ELF-1 (cell line): Measurements from ENCODE around the gene DUSP8.
"Not testable (repeated sequence)": the region's sequence is repeated elsewhere in the genome, so short reads cannot be mapped to it uniquely, and the experiment has no call there.

Source experiments
- DNase-seq: peaks from one replicate; pipeline ENCODE4 v3.0.0-alpha.2; 2016; ENCODE audit warnings: low read depth, low spot score

The DUSP8 gene, protein sequence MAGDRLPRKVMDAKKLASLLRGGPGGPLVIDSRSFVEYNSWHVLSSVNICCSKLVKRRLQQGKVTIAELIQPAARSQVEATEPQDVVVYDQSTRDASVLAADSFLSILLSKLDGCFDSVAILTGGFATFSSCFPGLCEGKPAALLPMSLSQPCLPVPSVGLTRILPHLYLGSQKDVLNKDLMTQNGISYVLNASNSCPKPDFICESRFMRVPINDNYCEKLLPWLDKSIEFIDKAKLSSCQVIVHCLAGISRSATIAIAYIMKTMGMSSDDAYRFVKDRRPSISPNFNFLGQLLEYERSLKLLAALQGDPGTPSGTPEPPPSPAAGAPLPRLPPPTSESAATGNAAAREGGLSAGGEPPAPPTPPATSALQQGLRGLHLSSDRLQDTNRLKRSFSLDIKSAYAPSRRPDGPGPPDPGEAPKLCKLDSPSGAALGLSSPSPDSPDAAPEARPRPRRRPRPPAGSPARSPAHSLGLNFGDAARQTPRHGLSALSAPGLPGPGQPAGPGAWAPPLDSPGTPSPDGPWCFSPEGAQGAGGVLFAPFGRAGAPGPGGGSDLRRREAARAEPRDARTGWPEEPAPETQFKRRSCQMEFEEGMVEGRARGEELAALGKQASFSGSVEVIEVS

GRCh38 chr11:1572197-1573076, at the start of gene DUSP8:
DUSP8 (minus strand) TSS chr11:1572271; CDS start chr11:1565826, 6,445 bp downstream.
- peak; percentile 69 for DNase-seq

GRCh38 chr11:1619449-1619848, 47.4 kb upstream of the DUSP8 start:
- no peak for DNase-seq

- DNase-seq, result no peak
Measured at GRCh38 chr11:1618231-1618630, 46.2 kb upstream of the DUSP8 start.

GRCh38 chr11:1608363-1608762, 36.3 kb upstream of the DUSP8 start, which contains the start of gene KRTAP5-3:
KRTAP5-3 (minus strand) TSS chr11:1608463; CDS start chr11:1608385, 78 bp downstream.
- DNase-seq, result no peak

DNA sequence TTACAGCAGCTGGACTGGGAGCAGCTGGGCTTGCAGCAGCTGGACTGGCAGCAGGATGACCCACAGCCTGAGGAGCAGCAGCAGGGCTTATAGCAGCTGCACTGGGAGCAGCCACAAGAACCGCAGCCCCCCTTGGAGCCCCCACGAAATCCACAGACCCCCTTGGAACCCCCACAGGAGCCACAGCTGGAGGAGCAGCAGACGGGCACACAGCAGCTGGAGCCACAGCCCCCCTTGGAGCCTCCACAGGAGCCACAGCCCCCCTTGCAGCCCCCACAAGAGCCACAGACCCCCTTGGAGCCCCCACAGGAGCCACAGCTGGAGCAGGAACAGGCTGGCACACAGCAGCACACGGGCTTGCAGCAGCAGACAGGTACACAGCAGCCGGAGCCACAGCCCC, 35.8 kb upstream of the DUSP8 start:
- DNase-seq, result not testable (repeated sequence)

GRCh38 chr11:1607156-1607845, 35.2 kb upstream of the DUSP8 start:
- peak; percentile 48 for DNase-seq

DNA sequence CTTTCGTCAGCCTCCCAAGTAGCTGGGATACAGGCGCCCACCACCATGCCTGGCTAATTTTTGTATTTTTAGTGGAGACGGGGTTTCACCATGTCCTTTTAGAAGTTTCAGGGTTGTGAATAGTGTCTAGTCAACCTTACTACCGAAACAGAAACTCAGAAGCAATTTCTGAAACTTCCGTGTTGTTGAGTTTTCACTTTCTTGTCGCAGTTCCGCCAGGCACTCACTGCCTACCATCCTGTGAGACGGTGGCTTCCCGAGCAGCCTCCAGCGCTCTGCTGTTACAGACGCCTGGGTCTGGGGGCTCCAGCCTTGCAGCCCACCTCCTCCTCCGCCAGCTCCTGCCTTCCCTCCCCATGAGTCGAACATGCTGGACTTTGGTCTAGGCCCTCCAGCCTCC, 33.9 kb upstream of the DUSP8 start:
- not testable (repeated sequence) for DNase-seq

DNA sequence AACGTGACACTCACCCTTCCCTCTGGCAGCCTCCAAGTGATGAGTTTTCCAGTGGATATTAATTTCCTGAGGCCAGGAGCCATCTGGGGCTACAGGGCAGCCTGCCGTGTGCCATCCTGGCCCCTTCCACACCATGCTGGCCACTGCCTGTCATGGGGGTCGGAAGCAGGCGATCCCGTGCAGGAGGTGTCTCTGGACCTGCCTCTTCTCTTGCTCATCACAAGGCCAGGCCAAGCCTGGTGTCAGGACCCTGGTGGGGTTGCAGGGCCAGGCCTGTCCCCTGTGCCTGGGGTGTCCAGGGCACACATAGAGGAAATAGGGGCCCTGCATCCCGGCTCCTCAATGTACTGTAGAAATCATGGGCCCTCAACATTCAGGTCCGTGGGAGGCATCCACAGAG, 32.6 kb upstream of the DUSP8 start:
- DNase-seq, result no peak

DNA sequence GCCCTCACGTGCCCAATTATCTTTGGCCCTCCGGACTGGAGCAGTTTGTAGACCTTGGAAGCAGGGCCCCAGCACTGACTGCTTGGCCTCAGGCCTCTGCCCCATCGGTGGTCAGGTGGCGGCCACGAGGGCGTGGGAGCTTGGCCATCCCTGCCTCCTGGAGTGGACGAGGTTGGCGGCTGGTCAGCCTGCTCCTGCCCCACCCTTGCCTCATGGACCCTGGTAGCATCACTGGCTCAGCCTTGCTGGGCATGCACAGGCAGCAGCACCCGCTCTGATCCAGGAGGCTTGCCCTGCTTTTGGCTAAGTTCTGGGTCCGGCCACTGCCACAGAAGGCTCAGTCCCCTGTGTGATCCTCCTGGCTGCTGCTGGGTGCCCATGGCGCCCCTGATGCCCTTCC, 32.1 kb upstream of the DUSP8 start:
- no peak for DNase-seq

- DNase-seq, result no peak
Measured at GRCh38 chr11:1603629-1604028, 31.6 kb upstream of the DUSP8 start.

DNA sequence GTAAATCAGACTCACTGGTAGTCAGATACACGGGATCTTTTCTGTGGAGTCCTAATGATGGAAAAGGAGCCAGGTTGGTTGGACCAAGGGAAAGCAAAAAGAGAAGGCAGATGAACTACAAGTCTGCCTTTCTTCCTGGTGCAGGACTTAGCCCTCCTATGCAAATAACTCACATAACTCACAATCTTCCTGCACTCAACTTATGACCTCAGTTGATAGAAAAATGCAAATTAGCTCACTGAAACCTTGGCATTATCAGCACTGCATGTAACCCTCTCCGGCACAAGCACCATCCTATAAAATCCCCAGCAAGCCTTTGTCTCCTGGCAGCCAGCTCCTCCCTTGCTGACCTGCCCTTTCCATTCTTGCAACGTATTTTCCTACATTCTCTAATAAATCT, 29.6 kb upstream of the DUSP8 start:
- DNase-seq, result not testable (repeated sequence)

DNA sequence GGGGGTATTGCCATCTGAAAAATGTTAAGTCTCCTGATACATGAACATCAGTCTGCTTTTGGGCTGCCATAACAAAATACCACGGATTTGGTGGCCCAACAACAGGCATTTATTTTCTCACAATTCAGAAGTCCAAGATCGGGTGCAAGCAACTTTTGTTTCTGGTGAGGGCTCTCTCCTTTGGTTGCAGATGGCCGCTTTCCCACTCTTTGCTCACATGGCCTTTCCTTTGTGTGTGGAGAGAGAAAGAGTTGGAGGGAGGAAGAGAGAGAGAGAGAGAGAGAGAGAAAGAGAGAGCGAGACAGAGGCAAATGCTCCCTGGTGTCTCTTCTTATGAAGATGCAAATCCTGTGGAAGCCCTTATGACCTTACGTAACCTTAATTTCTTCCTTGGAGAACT, 28.6 kb upstream of the DUSP8 start:
- no peak for DNase-seq

DNA sequence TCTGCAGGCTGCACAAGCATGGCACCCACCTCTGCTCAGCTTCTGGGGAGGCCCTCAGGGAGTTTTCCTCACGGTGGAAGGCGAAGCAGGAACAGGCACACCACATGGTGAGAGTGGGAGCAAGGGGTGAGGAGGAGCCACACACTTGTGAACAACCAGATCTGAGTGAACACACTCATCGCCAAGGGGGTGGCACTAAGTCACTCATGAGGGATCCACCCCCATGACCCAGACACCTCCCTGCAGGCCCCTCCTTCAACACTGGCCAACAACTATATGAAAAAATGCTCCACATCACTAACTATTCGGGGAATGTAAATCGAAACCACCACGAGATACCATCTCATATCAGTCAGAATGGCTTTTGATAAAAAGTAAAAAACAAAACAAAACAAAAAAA, 26.7 kb upstream of the DUSP8 start:
- DNase-seq, result no peak

GRCh38 chr11:1598406-1598805, 26.3 kb upstream of the DUSP8 start:
- not testable (repeated sequence) for DNase-seq

GRCh38 chr11:1597994-1598380, 25.9 kb upstream of the DUSP8 start, which contains the start of gene KRTAP5-2:
KRTAP5-2 (minus strand) TSS chr11:1598294; CDS start chr11:1598250, 44 bp downstream.
- no peak for DNase-seq

GRCh38 chr11:1597331-1597993, 25.4 kb upstream of the DUSP8 start:
- no peak for DNase-seq

GRCh38 chr11:1596576-1597121, 24.6 kb upstream of the DUSP8 start:
- DNase-seq, result peak; percentile 24

DNA sequence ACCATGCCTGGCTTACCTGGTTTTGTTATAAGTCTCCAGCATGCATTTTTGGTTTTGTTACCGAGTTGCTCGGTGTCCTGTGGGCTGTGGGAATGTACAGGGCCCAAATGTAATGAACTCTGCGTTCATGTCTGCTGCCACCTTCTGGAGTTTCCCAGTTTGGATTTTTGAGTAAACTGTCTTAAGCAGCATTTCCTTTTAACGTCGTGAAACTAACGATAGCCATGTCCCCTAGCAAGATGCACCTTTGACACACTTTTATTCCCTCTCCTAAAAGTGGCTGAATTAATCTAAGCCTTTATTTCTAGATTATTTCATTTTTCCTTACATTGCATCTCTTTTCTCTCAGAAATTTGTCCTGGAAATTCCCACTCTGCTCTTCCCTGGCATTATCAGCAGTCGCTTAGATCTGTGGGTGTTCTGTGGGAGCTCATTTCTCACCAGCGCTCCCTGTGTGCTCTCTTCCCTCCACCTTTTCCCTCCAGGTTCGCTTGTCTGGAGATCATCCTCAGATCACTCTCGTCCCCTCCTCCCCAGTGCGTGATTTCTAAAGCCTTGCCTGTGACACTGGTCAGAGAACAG, 24.0 kb upstream of the DUSP8 start:
- not testable (repeated sequence) for DNase-seq

DNA sequence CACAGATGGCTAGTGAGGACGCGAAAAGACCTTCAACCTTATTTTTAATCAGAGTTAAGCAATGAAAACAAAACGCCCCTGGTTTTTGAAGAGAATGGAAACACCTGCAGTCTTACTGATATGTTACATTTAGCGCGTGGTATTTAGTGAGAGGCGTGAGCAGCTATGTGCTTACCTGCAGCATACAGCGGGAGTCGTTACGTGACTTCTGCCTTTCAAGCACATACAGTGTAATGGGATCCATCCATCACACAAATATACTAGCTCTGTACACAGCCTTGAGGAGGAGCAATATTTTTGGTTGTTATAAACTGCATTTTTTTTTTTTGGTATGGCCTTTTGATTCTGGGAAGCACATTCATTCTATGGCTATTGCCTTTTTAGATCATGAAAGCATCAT, 20.6 kb upstream of the DUSP8 start:
- no peak for DNase-seq

- DNase-seq, result no peak
Measured at GRCh38 chr11:1589996-1590395, 17.9 kb upstream of the DUSP8 start.
